Lower leg skin (tissue), 3 donors: ENCODE data around the gene RPS6KA4.

ENCODE experiments used
- CTCF ChIP-seq, 3 donors: fragments of 450-650 bp; IDR thresholded peaks; one replicate each; pipeline ENCODE4 v1.5.1; 2016; ENCODE audit warnings: antibody characterized with exemption in 3 of 3, mild to moderate bottlenecking in 3 of 3, moderate library complexity in 2 of 3
- POLR2A ChIP-seq, 2 donors: fragments of 450-650 bp; IDR thresholded peaks; one replicate each; pipeline ENCODE4 v1.6.1; 2016 to 2017; ENCODE audit warnings: antibody characterized with exemption in 2 of 2, mild to moderate bottlenecking in 1 of 2, moderate library complexity in 1 of 2

DNA sequence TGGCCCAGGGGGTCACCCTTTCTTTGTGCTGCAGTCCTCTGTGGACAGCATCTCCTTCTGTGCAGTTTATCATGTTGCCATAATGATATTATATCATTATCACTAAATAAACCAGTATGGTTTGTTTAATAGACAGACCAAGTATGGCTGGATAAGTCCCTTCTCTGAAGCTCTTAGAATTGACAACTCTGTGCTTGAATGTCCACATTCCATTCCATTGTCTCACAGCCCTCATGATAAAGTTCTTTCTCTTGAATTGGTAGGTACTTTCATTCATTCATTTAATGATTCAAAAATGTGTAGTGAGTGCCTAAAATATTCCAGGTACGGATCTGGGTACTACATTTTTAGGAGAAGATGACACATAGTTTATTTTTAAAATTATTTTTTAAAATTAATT is 7.8 kb downstream of the RPS6KA4 start:
- TF ChIP-seq CTCF (IDR thresholded peaks at IDR 0.05) (no peak), POLR2A (IDR thresholded peaks at IDR 0.05) (no peak)
